Stimulated activated CD8-positive, alpha-beta memory T cell treated with anti-CD3 and anti-CD28 coated beads, Interleukin-12 subunit alpha, Interleukin-12 subunit beta, amount 100 ng/mL, for 24 hours (primary cell): ENCODE measurements around the gene COMMD1.

ENCODE experiments used
- DNase-seq: peaks from one replicate; pipeline ENCODE4 v3.0.0-alpha.2; 2020; ENCODE audit errors: extremely low read depth

Gene COMMD1

GRCh38 chr2:62178741-62179271 lies 273.3 kb downstream of the COMMD1 start:
- no peak for DNase-seq

GRCh38 chr2:62180975-62181374 lies 275.5 kb downstream of the COMMD1 start:
- DNase-seq: no peak

- no peak for DNase-seq
These were observed 276.4 kb downstream of the COMMD1 start for GRCh38 chr2:62181843-62182242.

- no peak for DNase-seq
These were observed 279.2 kb downstream of the COMMD1 start for GRCh38 chr2:62184512-62185230.
